Cortex of kidney (tissue), 1 donor: Measurements from ENCODE around the gene RGP1.

ENCODE experiments used
- DNase-seq: peaks from one replicate; lab custom pipeline; 2025; lab: John Stamatoyannopoulos, UW

Gene RGP1

GRCh38 chr9:35748858-35749514 is at the start of gene RGP1, which contains the start of gene GBA2:
RGP1 (plus strand) TSS chr9:35749287; CDS start chr9:35749756, 469 bp downstream.
GBA2 (minus strand) TSS chr9:35749228; CDS start chr9:35748704, 524 bp downstream.
- peak; percentile 62 for DNase-seq

- DNase-seq = no peak
These were observed 49.1 kb upstream of the RGP1 start for GRCh38 chr9:35700031-35700430.

- no peak for DNase-seq
These were observed 48.1 kb upstream of the RGP1 start for GRCh38 chr9:35700942-35701341.

- no peak for DNase-seq
These were observed 46.4 kb upstream of the RGP1 start for GRCh38 chr9:35702696-35703095.

- DNase-seq = no peak
These were observed 45.0 kb upstream of the RGP1 start for GRCh38 chr9:35703906-35704672.

- DNase-seq = no peak
These were observed 43.7 kb upstream of the RGP1 start for GRCh38 chr9:35705372-35705771.

GRCh38 chr9:35705836-35706430 is 43.2 kb upstream of the RGP1 start:
- no peak for DNase-seq

GRCh38 chr9:35706951-35707350 is 42.1 kb upstream of the RGP1 start:
- DNase-seq = no peak

- DNase-seq = no peak
These were observed 40.9 kb upstream of the RGP1 start for GRCh38 chr9:35708146-35708545.

- no peak for DNase-seq
These were observed 38.1 kb upstream of the RGP1 start for GRCh38 chr9:35710818-35711500.

GRCh38 chr9:35711501-35712428 is 37.3 kb upstream of the RGP1 start:
- DNase-seq = no peak

GRCh38 chr9:35712762-35713400 is 36.2 kb upstream of the RGP1 start:
- no peak for DNase-seq

GRCh38 chr9:35713578-35713977 is 35.5 kb upstream of the RGP1 start:
- no peak for DNase-seq

GRCh38 chr9:35714123-35714522 is 35.0 kb upstream of the RGP1 start:
- DNase-seq = no peak

GRCh38 chr9:35714579-35715252 is 34.4 kb upstream of the RGP1 start:
- DNase-seq = no peak

- no peak for DNase-seq
These were observed 32.9 kb upstream of the RGP1 start for GRCh38 chr9:35716230-35716629.

GRCh38 chr9:35717132-35717870 is 31.8 kb upstream of the RGP1 start:
- no peak for DNase-seq

- no peak for DNase-seq
These were observed 30.2 kb upstream of the RGP1 start for GRCh38 chr9:35718721-35719511.

- no peak for DNase-seq
These were observed 29.5 kb upstream of the RGP1 start for GRCh38 chr9:35719546-35719945.
